T-helper 1 cell (primary cell): Measurements from ENCODE around the gene SYT14.
"Not testable (repeated sequence)": the region's sequence is repeated elsewhere in the genome, so short reads cannot be mapped to it uniquely, and the experiment has no call there.

Experiments used
- DNase-seq, 5 donors: peaks; one replicate each; pipeline ENCODE4 v3.0.0-alpha.2; 2012 to 2020
- total RNA-seq, 4 donors: gene quantifications; one replicate each; lab custom pipeline; 2026; lab: John Stamatoyannopoulos, UW

SYT14 gene
- total RNA-seq: 0 to 0.08 (median 0) reads per million in 4 donors

GRCh38 chr1:209937996-209938959 lies at the start of gene SYT14:
TSS of gene SYT14 (plus strand) at chr1:209938217. CDS start at chr1:209938265, 48 bp downstream.
- DNase-seq: peak in 1 of 5 donors; percentile 9

- not testable (repeated sequence) for DNase-seq
Observed at GRCh38 chr1:209888291-209889076, 49.5 kb upstream of the SYT14 start.

GRCh38 chr1:209889077-209889418 lies 49.0 kb upstream of the SYT14 start:
- no peak for DNase-seq

GRCh38 chr1:209890641-209891330 lies 47.2 kb upstream of the SYT14 start:
- DNase-seq: no peak

- DNase-seq: no peak
Observed at GRCh38 chr1:209893751-209894150, 44.3 kb upstream of the SYT14 start.

- no peak for DNase-seq
Observed at GRCh38 chr1:209895709-209896108, 42.3 kb upstream of the SYT14 start.

GRCh38 chr1:209896346-209896745 lies 41.7 kb upstream of the SYT14 start:
- no peak for DNase-seq

GRCh38 chr1:209898271-209898670 lies 39.7 kb upstream of the SYT14 start:
- DNase-seq: not testable (repeated sequence)

GRCh38 chr1:209898851-209899250 lies 39.2 kb upstream of the SYT14 start:
- DNase-seq: not testable (repeated sequence)

- DNase-seq: peak in 1 of 5 donors; percentile 13
Observed at GRCh38 chr1:209899948-209900347, 38.1 kb upstream of the SYT14 start.

GRCh38 chr1:209900734-209901133 lies 37.3 kb upstream of the SYT14 start:
- DNase-seq: no peak

- no peak for DNase-seq
Observed at GRCh38 chr1:209901211-209901610, 36.8 kb upstream of the SYT14 start.

- not testable (repeated sequence) for DNase-seq
Observed at GRCh38 chr1:209904774-209905173, 33.2 kb upstream of the SYT14 start.

- DNase-seq: no peak
Observed at GRCh38 chr1:209911746-209912145, 26.3 kb upstream of the SYT14 start.

GRCh38 chr1:209912306-209912705 lies 25.7 kb upstream of the SYT14 start:
- no peak for DNase-seq

GRCh38 chr1:209919637-209920036 lies 18.4 kb upstream of the SYT14 start:
- not testable (repeated sequence) for DNase-seq

GRCh38 chr1:209920844-209921243 lies 17.2 kb upstream of the SYT14 start:
- DNase-seq: no peak

GRCh38 chr1:209924390-209924789 lies 13.6 kb upstream of the SYT14 start:
- DNase-seq: no peak

GRCh38 chr1:209926045-209926444 lies 12.0 kb upstream of the SYT14 start:
- no peak for DNase-seq

GRCh38 chr1:209927466-209927865 lies 10.6 kb upstream of the SYT14 start:
- DNase-seq: no peak

GRCh38 chr1:209929751-209930150 lies 8.3 kb upstream of the SYT14 start:
- DNase-seq: no peak

GRCh38 chr1:209931141-209931540 lies 6.9 kb upstream of the SYT14 start:
- no peak for DNase-seq

GRCh38 chr1:209936125-209936524 lies 1.9 kb upstream of the SYT14 start:
- no peak for DNase-seq
